K562 (cell line): ENCODE measurements around the gene MXRA7. TPM values are rescaled to one million over a fixed set of nuclear protein-coding genes. Genes with fewer than 3 reads are reported as not detected.

Experiments
- ATAC-seq: fragments of 200-7000 bp; cut with Tn5 transposase; 3 replicates; pipeline ENCODE4 v1.9.1; 2020; ENCODE audit warnings: moderate library complexity
- BruUV-seq: library from RNA; stranded (reverse); fragments of 400-500 nt; replicated peaks from 2 replicates; lab custom pipeline; 2021; lab: Mats Ljungman, UMichigan
- CTCF ChIA-PET: fragments of 300-600 bp; formaldehyde crosslinking; extraction: SDS; loops from one replicate; lab custom pipeline; 2021; ENCODE audit warnings: low intra/inter-chr PET ratio; lab: Yijun Ruan, JAX
- POLR2A ChIA-PET: fragments of 300-600, 350-650 bp; sonication (Branson Sonifier 250); formaldehyde crosslinking; extraction: SDS; loops from one replicate; lab custom pipeline; 2021; ENCODE audit warnings: antibody characterized with exemption, inconsistent platforms; lab: Yijun Ruan, JAX
- DNase-seq, 4 experiments: peaks; one replicate each; pipeline versions ENCODE4 v3.0.0 to v3.0.0-alpha.2; 2011 to 2018; ENCODE audit warnings: low spot score in 3 of 4, mixed read lengths in 3 of 4; ENCODE audit errors: extremely low read depth in 1 of 4
- FAIRE-seq: peaks from 2 replicates; lab custom pipeline; 2011; peaks lifted over from hg19 to GRCh38; lab: Jason Lieb, UNC
- H2AFZ ChIP-seq: 2 replicates; pipeline ENCODE4 v1.6.0; 2011; ENCODE audit warnings: low read depth, low read length, control low read depth, inconsistent platforms
- H3K27ac ChIP-seq: fragments of 200-600 bp; 3 replicates; pipeline ENCODE4 v1.8.0; 2011; ENCODE audit warnings: low read depth, mild to moderate bottlenecking, control low read depth, inconsistent platforms, low read length, moderate library complexity, mixed read lengths; ENCODE audit errors: extremely low read depth
- H3K27me3 ChIP-seq, 2 experiments: fragments of 300-600 bp in 1 of 2; 2 replicates in 1 of 2; 3 replicates in 1 of 2; pipeline versions ENCODE4 v1.6.0 to v1.8.0; 2011; ENCODE audit warnings: inconsistent platforms in 2 of 2, low read length in 2 of 2, mild to moderate bottlenecking in 1 of 2, mixed read lengths in 1 of 2, moderate library complexity in 1 of 2; ENCODE audit not compliant: control insufficient read depth in 2 of 2, insufficient read depth in 2 of 2
- H3K36me3 ChIP-seq: fragments of 300-600 bp; 3 replicates; pipeline ENCODE4 v1.8.0; 2011; ENCODE audit warnings: mild to moderate bottlenecking, low read length, inconsistent platforms; ENCODE audit not compliant: control insufficient read depth, insufficient read depth
- H3K4me1 ChIP-seq, 2 experiments: fragments of 200-600 bp in 1 of 2; replicated peaks in 1 of 2; 2 replicates in 1 of 2; 3 replicates in 1 of 2; pipeline versions ENCODE4 v1.5.1 to v1.8.0; 2011; ENCODE audit warnings: inconsistent platforms in 2 of 2, low read length in 2 of 2, mild to moderate bottlenecking in 1 of 2, mixed read lengths in 1 of 2, moderate library complexity in 1 of 2; ENCODE audit not compliant: control insufficient read depth in 2 of 2, insufficient read depth in 2 of 2
- H3K4me2 ChIP-seq: 2 replicates; pipeline ENCODE4 v1.6.1; 2011; ENCODE audit warnings: low read length, control low read depth, inconsistent platforms, mixed read lengths; ENCODE audit not compliant: insufficient read depth
- H3K4me3 ChIP-seq: fragments of 200-600 bp; sonication (generic), shearing (Covaris generic); 2 replicates; pipeline ENCODE4 v1.5.1; 2016; ENCODE audit warnings: control low read depth, inconsistent platforms
- H3K79me2 ChIP-seq: fragments of 200-600 bp; 3 replicates; pipeline ENCODE4 v1.8.0; 2011; ENCODE audit warnings: low read length, inconsistent platforms; ENCODE audit not compliant: control insufficient read depth, insufficient read depth
- H3K9ac ChIP-seq, 2 experiments: 2 replicates each; pipeline versions ENCODE4 v1.6.0 to v1.6.1; 2011; ENCODE audit warnings: low read depth in 2 of 2, low read length in 2 of 2, control low read depth in 1 of 2, inconsistent platforms in 1 of 2, mild to moderate bottlenecking in 1 of 2, mixed read lengths in 1 of 2; ENCODE audit not compliant: insufficient read depth in 1 of 2
- H3K9me1 ChIP-seq: one replicate; pipeline ENCODE4 v1.6.0; 2011; ENCODE audit warnings: inconsistent platforms, mild to moderate bottlenecking, low read length, moderate library complexity; ENCODE audit not compliant: control insufficient read depth, insufficient read depth
- H3K9me3 ChIP-seq: replicated peaks from 2 replicates; pipeline ENCODE4 v1.5.1; 2011; ENCODE audit warnings: low read depth, low read length, inconsistent platforms; ENCODE audit not compliant: control insufficient read depth, insufficient read depth
- H4K20me1 ChIP-seq: replicated peaks from 2 replicates; pipeline ENCODE4 v1.6.1; 2011; ENCODE audit warnings: low read length, inconsistent platforms, mixed read lengths; ENCODE audit not compliant: control insufficient read depth, insufficient read depth
- HEY1 ChIP-seq: fragments of 250-450 bp; sonication (Bioruptor Pico); IDR thresholded peaks from 2 replicates; pipeline ENCODE4 v1.5.0; 2020; ENCODE audit warnings: mild to moderate bottlenecking, moderate library complexity, borderline replicate concordance
- HSF4 ChIP-seq: fragments of 250-450 bp; sonication (Bioruptor Pico); IDR thresholded peaks from 2 replicates; pipeline ENCODE4 v2.1.2; 2022; ENCODE audit warnings: mild to moderate bottlenecking, moderate library complexity, borderline replicate concordance
- KLF6 ChIP-seq: fragments of 250-450 bp; sonication (Bioruptor Pico); IDR thresholded peaks from 2 replicates; pipeline ENCODE4 v1.4.0; 2020; ENCODE audit warnings: mild to moderate bottlenecking, moderate library complexity, borderline replicate concordance
- MEF2A ChIP-seq: IDR thresholded peaks from 2 replicates; pipeline ENCODE4 v1.6.1; 2011; ENCODE audit warnings: low read depth, mild to moderate bottlenecking, low read length, moderate library complexity; ENCODE audit not compliant: control insufficient read depth
- NR2F6 ChIP-seq: fragments of 450-650 bp; formaldehyde crosslinking; IDR thresholded peaks from 2 replicates; pipeline ENCODE4 v1.4.0; 2020; ENCODE audit warnings: mild to moderate bottlenecking
- POLR2G ChIP-seq: fragments of 200-400 bp; formaldehyde crosslinking; IDR thresholded peaks from 2 replicates; pipeline ENCODE4 v1.6.1; 2017; ENCODE audit warnings: low read depth, mild to moderate bottlenecking, antibody characterized with exemption, low read length, moderate library complexity
- TEAD4 ChIP-seq, 2 experiments: sonication (generic) in 1 of 2; formaldehyde crosslinking in 1 of 2; IDR thresholded peaks; 2 replicates each; pipeline versions ENCODE4 v1.6.1 to v1.8.0; 2012 to 2022; ENCODE audit warnings: borderline replicate concordance in 1 of 2, inconsistent platforms in 1 of 2, low read length in 1 of 2, mild to moderate bottlenecking in 1 of 2, missing genetic modification reagents in 1 of 2
- WGBS: fragments of 100-300 bp; shearing (Covaris generic); methylation state at CpG from one replicate; pipeline ENCODE4 v1.1.6; 2016; ENCODE audit warnings: low coverage, mixed read lengths; ENCODE audit not compliant: insufficient coverage; ENCODE audit errors: missing lambda C conversion rate; 5-methylcytosine and 5-hydroxymethylcytosine counted together
- in situ Hi-C: fragments of 300-500 bp; cut with MboI; formaldehyde crosslinking; loops from 4 replicates; pipeline ENCODE4 v1.15.0; 2018; ENCODE audit warnings: inconsistent platforms, mixed read lengths
- intact Hi-C: fragments of 100-400 bp; cut with micrococcal nuclease; formaldehyde crosslinking; loops from 2 replicates; pipeline ENCODE4 v1.14.2; 2022
- polyA plus RNA-seq, 8 experiments: library from polyadenylated mRNA; depleted of rRNA in 4 of 8; stranded (reverse) in 5 of 8; unstranded in 3 of 8; fragments of >200 nt; fragmentation: Nextera tagmentation in 2 of 8; fragmentation: Illumina TruSeq in 1 of 8; extraction: Ambion mirVana in 2 of 8; extraction: Trizol in 1 of 8; gene quantifications; 2 replicates each; pipeline versions ENCODE4 v1.2.1 to v1.2.3, GENCODE V29; 2011 to 2014; ENCODE audit warnings: inconsistent platforms in 1 of 8, missing spikeins in 1 of 8
- total RNA-seq, 7 experiments: library from RNA; depleted of rRNA in 6 of 7; stranded (reverse); fragments of >200 nt in 6 of 7; fragmentation: Illumina TruSeq in 2 of 7; extraction: Trizol in 2 of 7; gene quantifications; 2 replicates each; pipeline versions ENCODE4 v1.2.1 to v1.2.3, GENCODE V29; 2011 to 2021; ENCODE audit warnings: low replicate concordance in 1 of 7
- TF ChIP-seq, protein P1 (sequence below): fragments of 150-350 bp; IDR thresholded peaks from 2 replicates; pipeline ENCODE4 v1.6.1; 2014; ENCODE audit warnings: low read depth, mild to moderate bottlenecking, low read length, borderline replicate concordance
- TF ChIP-seq, protein P2 (sequence below): fragments of 200-800 bp; sonication (Bioruptor generic); IDR thresholded peaks from 2 replicates; pipeline ENCODE4 v1.6.1; 2017; ENCODE audit warnings: missing genetic modification characterization, missing compliant biosample characterization

The MXRA7 gene
- total and polyA plus RNA-seq, 9 of the 15 experiments (the other 6 are each of a cell fraction or from before 2014, with no cell fraction given): 2.6 to 38.4 (median 14.3) TPM

DNA sequence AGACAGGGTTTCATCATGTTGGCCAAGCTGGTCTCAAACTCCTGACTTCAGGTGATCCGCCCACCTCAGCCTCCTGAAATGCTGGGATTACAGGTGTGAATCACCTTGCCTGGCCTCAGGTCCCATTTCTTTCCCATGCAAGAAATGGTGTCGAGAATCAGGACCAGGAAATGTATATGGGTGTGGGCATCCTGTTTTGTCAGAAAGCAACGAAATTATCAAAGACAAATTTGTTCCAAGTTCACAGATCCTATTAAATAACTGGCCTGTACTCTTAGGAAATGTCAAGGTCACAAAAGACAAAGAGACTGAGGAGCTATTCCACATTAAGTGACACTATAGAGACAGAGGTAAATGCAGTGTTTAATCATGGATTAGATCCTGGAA, 50.1 kb downstream of the MXRA7 start:
- H3K9ac ChIP-seq: no peak overlapping the region
- in situ Hi-C loops: no loop called here

More for the DNA sequence above, 50.1 kb downstream of the MXRA7 start:
- Histone ChIP-seq H3K36me3 (no peaks in the 10 kb centered on the region), H3K27me3 (no peaks in the 10 kb centered on the region), H3K4me3 (no peak overlapping the region), H3K4me1 (peaks cover 17 to 19% of the 10 kb centered on the region in 2 experiments), H2AFZ (peak overlapping the region; percentile 22; the same call in 1 of the 2 replicates), H4K20me1 (no peaks in the 10 kb centered on the region), H3K27ac (no peak overlapping the region), H3K4me2 (no peak overlapping the region), H3K9me1 (no peaks in the 10 kb centered on the region), H3K79me2 (no peaks in the 10 kb centered on the region), H3K9me3 (no peaks in the 10 kb centered on the region)
- ATAC-seq (no peak), DNase-seq (no peak), FAIRE-seq (no peak)
- ChIA-PET POLR2A (interaction anchor here (0.6 to 1.6 kb wide), 3 partner anchors 15 to 152 kb away, joined by 3 to 5 read pairs (median 5); partner anchors contain the start of gene ST6GALNAC1), CTCF (no interaction called here)
- 52% methylated on average over 3 of the region's 3 CpGs for WGBS
- TF ChIP-seq HEY1 (CRISPR knock-in tag) (no peak), MEF2A (no peak), POLR2G (no peak), HSF4 (CRISPR knock-in tag) (no peak), NR2F6 (CRISPR knock-in tag) (no peak), TEAD4 (IDR thresholded peaks at IDR 0.05; ENCODE audit: low read length) (no peak), TEAD4 (CRISPR knock-in tag; IDR thresholded peaks at IDR 0.05; ENCODE audit: borderline replicate concordance) (no peak), KLF6 (CRISPR knock-in tag) (no peak)
- TF ChIP-seq, protein P1, sequence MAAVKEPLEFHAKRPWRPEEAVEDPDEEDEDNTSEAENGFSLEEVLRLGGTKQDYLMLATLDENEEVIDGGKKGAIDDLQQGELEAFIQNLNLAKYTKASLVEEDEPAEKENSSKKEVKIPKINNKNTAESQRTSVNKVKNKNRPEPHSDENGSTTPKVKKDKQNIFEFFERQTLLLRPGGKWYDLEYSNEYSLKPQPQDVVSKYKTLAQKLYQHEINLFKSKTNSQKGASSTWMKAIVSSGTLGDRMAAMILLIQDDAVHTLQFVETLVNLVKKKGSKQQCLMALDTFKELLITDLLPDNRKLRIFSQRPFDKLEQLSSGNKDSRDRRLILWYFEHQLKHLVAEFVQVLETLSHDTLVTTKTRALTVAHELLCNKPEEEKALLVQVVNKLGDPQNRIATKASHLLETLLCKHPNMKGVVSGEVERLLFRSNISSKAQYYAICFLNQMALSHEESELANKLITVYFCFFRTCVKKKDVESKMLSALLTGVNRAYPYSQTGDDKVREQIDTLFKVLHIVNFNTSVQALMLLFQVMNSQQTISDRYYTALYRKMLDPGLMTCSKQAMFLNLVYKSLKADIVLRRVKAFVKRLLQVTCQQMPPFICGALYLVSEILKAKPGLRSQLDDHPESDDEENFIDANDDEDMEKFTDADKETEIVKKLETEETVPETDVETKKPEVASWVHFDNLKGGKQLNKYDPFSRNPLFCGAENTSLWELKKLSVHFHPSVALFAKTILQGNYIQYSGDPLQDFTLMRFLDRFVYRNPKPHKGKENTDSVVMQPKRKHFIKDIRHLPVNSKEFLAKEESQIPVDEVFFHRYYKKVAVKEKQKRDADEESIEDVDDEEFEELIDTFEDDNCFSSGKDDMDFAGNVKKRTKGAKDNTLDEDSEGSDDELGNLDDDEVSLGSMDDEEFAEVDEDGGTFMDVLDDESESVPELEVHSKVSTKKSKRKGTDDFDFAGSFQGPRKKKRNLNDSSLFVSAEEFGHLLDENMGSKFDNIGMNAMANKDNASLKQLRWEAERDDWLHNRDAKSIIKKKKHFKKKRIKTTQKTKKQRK: no peak
- TF ChIP-seq, protein P2, sequence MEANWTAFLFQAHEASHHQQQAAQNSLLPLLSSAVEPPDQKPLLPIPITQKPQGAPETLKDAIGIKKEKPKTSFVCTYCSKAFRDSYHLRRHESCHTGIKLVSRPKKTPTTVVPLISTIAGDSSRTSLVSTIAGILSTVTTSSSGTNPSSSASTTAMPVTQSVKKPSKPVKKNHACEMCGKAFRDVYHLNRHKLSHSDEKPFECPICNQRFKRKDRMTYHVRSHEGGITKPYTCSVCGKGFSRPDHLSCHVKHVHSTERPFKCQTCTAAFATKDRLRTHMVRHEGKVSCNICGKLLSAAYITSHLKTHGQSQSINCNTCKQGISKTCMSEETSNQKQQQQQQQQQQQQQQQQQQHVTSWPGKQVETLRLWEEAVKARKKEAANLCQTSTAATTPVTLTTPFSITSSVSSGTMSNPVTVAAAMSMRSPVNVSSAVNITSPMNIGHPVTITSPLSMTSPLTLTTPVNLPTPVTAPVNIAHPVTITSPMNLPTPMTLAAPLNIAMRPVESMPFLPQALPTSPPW: no peak
- BruUV-seq: no TSS peak
- intact Hi-C loops: no loop called here
